ENCODE measurements around the gene LPAR2. TPM values are rescaled to one million over a fixed set of nuclear protein-coding genes. Genes with fewer than 3 reads are reported as not detected.

Gene LPAR2
- total RNA-seq, 1 donor from 2014 or later, result 19.2 TPM

DNA sequence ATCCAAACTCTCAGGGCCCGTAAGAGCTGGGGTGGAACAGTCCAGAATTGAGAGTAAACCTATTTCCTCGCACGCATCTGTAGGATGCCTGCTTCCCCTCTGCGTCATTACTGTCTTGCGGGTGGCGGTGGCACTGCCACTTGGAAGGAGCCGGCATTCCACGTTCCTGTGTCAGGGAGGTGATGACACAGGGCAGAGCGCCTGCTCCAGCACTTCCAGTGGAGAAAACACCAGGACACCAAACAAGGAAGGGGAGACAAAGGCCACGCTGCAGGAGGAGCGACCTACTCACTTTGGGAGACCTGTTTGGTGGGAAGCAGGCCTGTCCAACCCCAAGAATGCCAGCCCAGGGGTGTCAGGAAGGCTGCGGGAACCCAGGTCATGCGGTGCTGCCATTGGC is 46.6 kb downstream of the LPAR2 start:
- TF ChIP-seq, protein P1, sequence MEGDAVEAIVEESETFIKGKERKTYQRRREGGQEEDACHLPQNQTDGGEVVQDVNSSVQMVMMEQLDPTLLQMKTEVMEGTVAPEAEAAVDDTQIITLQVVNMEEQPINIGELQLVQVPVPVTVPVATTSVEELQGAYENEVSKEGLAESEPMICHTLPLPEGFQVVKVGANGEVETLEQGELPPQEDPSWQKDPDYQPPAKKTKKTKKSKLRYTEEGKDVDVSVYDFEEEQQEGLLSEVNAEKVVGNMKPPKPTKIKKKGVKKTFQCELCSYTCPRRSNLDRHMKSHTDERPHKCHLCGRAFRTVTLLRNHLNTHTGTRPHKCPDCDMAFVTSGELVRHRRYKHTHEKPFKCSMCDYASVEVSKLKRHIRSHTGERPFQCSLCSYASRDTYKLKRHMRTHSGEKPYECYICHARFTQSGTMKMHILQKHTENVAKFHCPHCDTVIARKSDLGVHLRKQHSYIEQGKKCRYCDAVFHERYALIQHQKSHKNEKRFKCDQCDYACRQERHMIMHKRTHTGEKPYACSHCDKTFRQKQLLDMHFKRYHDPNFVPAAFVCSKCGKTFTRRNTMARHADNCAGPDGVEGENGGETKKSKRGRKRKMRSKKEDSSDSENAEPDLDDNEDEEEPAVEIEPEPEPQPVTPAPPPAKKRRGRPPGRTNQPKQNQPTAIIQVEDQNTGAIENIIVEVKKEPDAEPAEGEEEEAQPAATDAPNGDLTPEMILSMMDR (IDR thresholded peaks at IDR 0.05; ENCODE audit: insufficient read depth, low read length, poor library complexity, severe bottlenecking), result no peak
- Histone ChIP-seq H3K27me3 (ENCODE audit: control insufficient read depth, insufficient read depth, low read length) (no peaks in the 10 kb centered on the region), H3K4me3 (ENCODE audit: low read depth, low read length) (no peak overlapping the region), H3K36me3 (ENCODE audit: control insufficient read depth, insufficient read depth, low read length) (no peaks in the 10 kb centered on the region)
- DNase-seq (ENCODE audit: low read depth), result no peak

DNA sequence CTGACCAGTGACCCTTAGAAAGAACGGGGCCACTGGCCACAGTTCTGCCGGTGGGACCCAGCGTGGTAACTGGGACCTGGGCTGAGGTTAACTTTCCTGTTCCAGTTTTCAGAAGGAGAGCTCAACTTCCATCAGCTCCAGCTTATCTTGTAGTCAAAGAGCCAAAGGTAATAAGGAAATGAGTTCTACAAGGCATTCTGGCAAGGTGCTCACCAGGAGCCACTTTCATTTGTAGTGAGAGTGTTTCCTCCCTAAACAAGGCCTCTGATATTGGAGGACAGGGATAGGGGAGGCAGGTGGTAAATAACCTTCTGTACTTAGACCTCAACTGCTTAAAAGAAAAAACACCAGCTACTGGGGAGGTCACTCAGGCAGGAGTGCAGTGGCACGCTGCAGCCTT is 47.6 kb downstream of the LPAR2 start:
- H3K27me3 ChIP-seq (ENCODE audit: control insufficient read depth, insufficient read depth, low read length), result no peaks in the 10 kb centered on the region
- TF ChIP-seq, protein P1 (IDR thresholded peaks at IDR 0.05; ENCODE audit: insufficient read depth, low read length, poor library complexity, severe bottlenecking), result no peak
- no peak for DNase-seq (ENCODE audit: low read depth)

DNA sequence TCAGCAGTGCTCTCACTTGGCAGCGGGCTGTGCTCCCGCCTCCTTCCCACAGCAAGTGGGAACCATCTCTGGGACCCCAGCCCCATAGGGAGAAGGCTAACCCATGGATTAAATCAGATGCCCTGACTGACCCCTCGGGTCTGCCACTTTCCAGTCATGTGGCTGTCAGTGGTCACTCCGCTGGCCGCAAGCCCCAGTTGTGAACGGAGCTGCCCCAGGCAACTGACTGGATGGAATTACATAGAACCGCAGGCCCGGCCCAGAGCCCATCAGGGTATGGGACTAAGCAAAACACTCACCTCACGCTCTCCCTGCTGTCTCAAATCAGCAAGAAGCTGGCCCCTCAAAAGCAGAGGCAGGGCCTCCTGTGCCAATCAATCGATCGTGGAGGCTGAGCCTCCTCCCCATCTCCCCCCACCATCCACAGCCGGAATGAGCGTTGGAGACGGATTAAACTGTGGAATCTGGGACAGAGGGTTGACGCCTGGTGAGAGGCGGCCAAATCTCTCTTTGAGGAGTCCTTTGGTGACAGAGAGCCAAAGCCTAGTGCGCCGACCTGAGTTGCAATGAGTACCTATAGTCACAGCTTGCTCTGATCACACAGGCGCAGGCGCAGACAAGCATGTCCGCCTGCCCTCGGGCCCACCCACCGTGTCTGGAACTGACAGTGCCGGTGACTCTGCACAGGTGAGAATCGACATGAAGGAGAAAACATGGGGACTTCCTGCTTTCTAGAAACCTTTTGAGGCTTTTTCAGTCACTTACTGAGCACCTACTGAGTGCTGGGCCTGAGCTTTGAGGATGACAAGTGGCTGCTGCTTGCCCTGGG is 48.3 kb downstream of the LPAR2 start:
- DNase-seq (ENCODE audit: low read depth), result no peak
- Histone ChIP-seq H3K4me3 (ENCODE audit: low read depth, low read length) (no peak overlapping the region), H3K36me3 (ENCODE audit: control insufficient read depth, insufficient read depth, low read length) (no peaks in the 10 kb centered on the region), H3K27me3 (ENCODE audit: control insufficient read depth, insufficient read depth, low read length) (no peaks in the 10 kb centered on the region)
- TF ChIP-seq, protein P1 (IDR thresholded peaks at IDR 0.05; ENCODE audit: insufficient read depth, low read length, poor library complexity, severe bottlenecking), result no peak

More for the DNA sequence above, 47.6 kb downstream of the LPAR2 start:
- H3K36me3 ChIP-seq (ENCODE audit: control insufficient read depth, insufficient read depth, low read length), result no peaks in the 10 kb centered on the region
- H3K4me3 ChIP-seq (ENCODE audit: low read depth, low read length), result no peak overlapping the region

DNA sequence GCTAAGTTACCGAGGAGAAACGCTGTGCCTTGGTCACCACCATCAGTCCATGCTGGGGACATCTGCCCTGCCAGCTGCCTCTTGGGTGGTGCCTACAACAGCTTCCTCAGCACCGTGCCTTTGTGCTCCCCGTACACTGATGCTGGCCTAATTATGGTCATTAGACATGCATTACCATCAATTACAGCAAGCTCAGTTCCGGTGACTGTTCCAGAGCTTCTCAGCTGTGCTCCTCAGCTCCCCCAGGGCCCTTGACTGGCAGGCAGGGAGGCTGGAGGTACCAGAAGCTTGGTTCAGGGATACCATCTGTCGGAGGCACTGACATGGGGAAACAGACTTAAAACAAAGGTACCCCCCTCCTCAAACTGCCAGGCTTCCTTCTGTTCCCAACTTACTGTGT is 49.8 kb downstream of the LPAR2 start:
- Histone ChIP-seq H3K36me3 (ENCODE audit: control insufficient read depth, insufficient read depth, low read length) (no peaks in the 10 kb centered on the region), H3K4me3 (ENCODE audit: low read depth, low read length) (no peak overlapping the region), H3K27me3 (ENCODE audit: control insufficient read depth, insufficient read depth, low read length) (no peaks in the 10 kb centered on the region)
- TF ChIP-seq, protein P1 (IDR thresholded peaks at IDR 0.05; ENCODE audit: insufficient read depth, low read length, poor library complexity, severe bottlenecking), result no peak
- no peak for DNase-seq (ENCODE audit: low read depth)

DNA sequence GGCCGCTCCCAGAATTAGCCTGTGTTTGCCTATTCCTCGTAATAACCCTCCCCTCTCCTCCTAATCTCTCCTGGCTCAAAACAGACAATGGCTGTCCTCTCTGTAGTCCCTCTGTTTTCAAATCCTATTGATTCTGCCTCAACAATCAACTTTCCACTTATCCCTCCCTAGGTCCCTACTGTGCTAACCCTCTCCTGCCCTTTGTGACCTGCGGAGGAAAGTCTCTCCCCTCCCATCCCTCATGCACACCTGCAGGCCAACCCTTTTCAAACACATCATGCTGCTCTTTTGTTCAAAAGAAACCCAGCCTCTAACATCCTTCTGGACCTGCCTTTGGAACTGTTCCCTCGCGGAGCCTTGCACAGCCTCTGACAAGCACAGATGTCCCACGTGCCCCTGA is 52.6 kb downstream of the LPAR2 start:
- TF ChIP-seq, protein P1 (IDR thresholded peaks at IDR 0.05; ENCODE audit: insufficient read depth, low read length, poor library complexity, severe bottlenecking), result no peak
- DNase-seq (ENCODE audit: low read depth), result no peak
- H3K27me3 ChIP-seq (ENCODE audit: control insufficient read depth, insufficient read depth, low read length), result no peaks in the 10 kb centered on the region
- no peaks in the 10 kb centered on the region for H3K36me3 ChIP-seq (ENCODE audit: control insufficient read depth, insufficient read depth, low read length)
- H3K4me3 ChIP-seq (ENCODE audit: low read depth, low read length), result no peak overlapping the region

Other genes with a start within 250 kb of the LPAR2 start
- 90.7 and 304 TPM in 2 replicates for gene GATAD2A, start 222.5 kb downstream of the LPAR2 start, total RNA-seq
- gene TSSK6, start 112.7 kb downstream of the LPAR2 start, total RNA-seq, result 3.4 and 6.4 TPM in 2 replicates
- gene NDUFA13, start 112.0 kb downstream of the LPAR2 start, total RNA-seq, result 58.8 and 127 TPM in 2 replicates
- 2.1 and 4.3 TPM in 2 replicates for gene YJEFN3, start 99.3 kb downstream of the LPAR2 start, total RNA-seq
- gene CILP2, start 90.0 kb downstream of the LPAR2 start, total RNA-seq, result 0.07 TPM in 1 of 2 replicates, not detected in the other
- gene PBX4, start 9.5 kb downstream of the LPAR2 start, total RNA-seq, result 0.41 and 1.7 TPM in 2 replicates
- 6.3 and 18.3 TPM in 2 replicates for gene GMIP, start 15.4 kb upstream of the LPAR2 start, total RNA-seq
- gene ATP13A1, start 35.5 kb upstream of the LPAR2 start, total RNA-seq, result 76.9 and 186 TPM in 2 replicates
- 4.9 and 5.3 TPM in 2 replicates for gene ZNF101, start 40.6 kb upstream of the LPAR2 start, total RNA-seq
- gene ZNF14, start 104.9 kb upstream of the LPAR2 start, total RNA-seq, result 2.7 and 4.0 TPM in 2 replicates
- gene ZNF506, start 193.5 kb upstream of the LPAR2 start, total RNA-seq, result 16.9 and 19.5 TPM in 2 replicates
- 8.4 and 12.1 TPM in 2 replicates for gene ZNF253, start 237.7 kb upstream of the LPAR2 start, total RNA-seq